ENCODE results near the gene LPIN2. TPM values are rescaled to one million over a fixed set of nuclear protein-coding genes. Genes with fewer than 3 reads are reported as not detected.

LPIN2 gene
- total RNA-seq, 1 experiment from 2014 or later: 10.7 TPM

- Histone ChIP-seq H3K4me2 (ENCODE audit: low read length) (no peak overlapping the region), H3K79me2 (ENCODE audit: insufficient read depth, low read length) (peaks cover 5% of the 10 kb centered on the region; the same call in 1 of the 2 replicates), H3K9me3 (ENCODE audit: control insufficient read depth in 1 of 2, insufficient read depth in 1 of 2, low read depth in 1 of 2, low read length in 2 of 2) (no peaks in the 10 kb centered on the region), H3K9me2 (ENCODE audit: insufficient read depth) (no peaks in the 10 kb centered on the region), H3K9ac (ENCODE audit: low read length) (no peak overlapping the region), H3K27me3 (ENCODE audit: insufficient read depth, low read length) (no peaks in the 10 kb centered on the region), H3K27ac (ENCODE audit: low read depth, low read length) (no peak overlapping the region), H3K4me1 (ENCODE audit: control insufficient read depth in 1 of 2, insufficient read depth in 2 of 2, low read length in 2 of 2) (peaks cover 0 to 4% of the 10 kb centered on the region in 2 experiments; a peak in 1 of 4 replicates), H4K20me1 (ENCODE audit: insufficient read depth) (no peaks in the 10 kb centered on the region), H2AFZ (ENCODE audit: low read depth, low read length, poor library complexity, severe bottlenecking) (no peak overlapping the region), H3K36me3 (ENCODE audit: control insufficient read depth in 1 of 2, insufficient read depth in 2 of 2, low read length in 2 of 2) (no peaks in the 10 kb centered on the region), H3K4me3 (replicated peaks in 1 of 2; ENCODE audit: low read depth in 1 of 2, low read length in 2 of 2) (no peak overlapping the region)
- DNase-seq (ENCODE audit: low read depth, low spot score) (no peak), ATAC-seq (no peak)
- intact Hi-C loops (cut with micrococcal nuclease): no loop called here
- ChIA-PET RAD21 (ENCODE audit: low non-redundant PET in 1 of 2, low total read pairs in 2 of 2, uncharacterized antibody in 2 of 2, unreplicated experiment in 2 of 2) (no interaction called here), CTCF (interaction anchor here (1.0 kb wide), 1 partner anchor 8 kb away, joined by 5 read pairs; no protein-coding TSS in a partner anchor), POLR2A (no interaction called here)
- no TSS peak for BruUV-seq (replicated peaks)
- TF ChIP-seq RAD21 (IDR thresholded peaks at IDR 0.05; ENCODE audit: low read depth) (no peak), JUND (IDR thresholded peaks at IDR 0.05) (no peak), EZH2 (IDR thresholded peaks at IDR 0.05) (no peak), ZFX (IDR thresholded peaks at IDR 0.05) (no peak), FOSL1 (IDR thresholded peaks at IDR 0.05; ENCODE audit: low read depth) (no peak), ATF3 (IDR thresholded peaks at IDR 0.05) (no peak)
Observed at GRCh38 chr18:2987876-2988790, 24.8 kb downstream of the LPIN2 start.

- no peak for DNase-seq (ENCODE audit: low read depth, low spot score)
- Histone ChIP-seq H3K79me2 (ENCODE audit: insufficient read depth, low read length) (peaks cover 4% of the 10 kb centered on the region; the same call in 1 of the 2 replicates), H3K27ac (ENCODE audit: low read depth, low read length) (no peak overlapping the region), H2AFZ (ENCODE audit: low read depth, low read length, poor library complexity, severe bottlenecking) (no peak overlapping the region), H3K9me3 (ENCODE audit: control insufficient read depth in 1 of 2, insufficient read depth in 1 of 2, low read depth in 1 of 2, low read length in 2 of 2) (no peaks in the 10 kb centered on the region), H3K9me2 (ENCODE audit: insufficient read depth) (no peaks in the 10 kb centered on the region), H3K36me3 (ENCODE audit: control insufficient read depth in 1 of 2, insufficient read depth in 2 of 2, low read length in 2 of 2) (no peaks in the 10 kb centered on the region), H3K4me1 (ENCODE audit: control insufficient read depth in 1 of 2, insufficient read depth in 2 of 2, low read length in 2 of 2) (peaks cover 5 to 11% of the 10 kb centered on the region in 2 experiments; a peak in 3 of 4 replicates), H3K4me3 (replicated peaks in 1 of 2; ENCODE audit: low read depth in 1 of 2, low read length in 2 of 2) (no peak overlapping the region), H3K27me3 (ENCODE audit: insufficient read depth, low read length) (no peaks in the 10 kb centered on the region), H4K20me1 (ENCODE audit: insufficient read depth) (no peaks in the 10 kb centered on the region), H3K9ac (ENCODE audit: low read length) (no peak overlapping the region), H3K4me2 (ENCODE audit: low read length) (no peak overlapping the region)
- ChIA-PET POLR2A (interaction anchor here (0.6 kb wide), 1 partner anchor 173 kb away, joined by 6 read pairs; no protein-coding TSS in a partner anchor), CTCF (interaction anchor here (0.6 to 2.3 kb wide), 5 partner anchors 8 to 165 kb away, joined by 4 to 18 read pairs (median 6); no protein-coding TSS in a partner anchor), RAD21 (ENCODE audit: low non-redundant PET in 1 of 2, low total read pairs in 2 of 2, uncharacterized antibody in 2 of 2, unreplicated experiment in 2 of 2) (no interaction called here)
- no TSS peak for BruUV-seq (replicated peaks)
- ATAC-seq: no peak
- intact Hi-C loops (cut with micrococcal nuclease): no loop called here
- TF ChIP-seq ELF1 (IDR thresholded peaks at IDR 0.05; ENCODE audit: borderline replicate concordance, low read depth): no peak
- no peak for TF ChIP-seq JUND (IDR thresholded peaks at IDR 0.05)
- TF ChIP-seq EGR1 (IDR thresholded peaks at IDR 0.05; ENCODE audit: low read depth): no peak
- no peak for TF ChIP-seq FOSL1 (IDR thresholded peaks at IDR 0.05; ENCODE audit: low read depth)
- no peak for TF ChIP-seq REST (IDR thresholded peaks at IDR 0.05; ENCODE audit: low read depth)
- no peak for TF ChIP-seq TCF7L2 (IDR thresholded peaks at IDR 0.05; ENCODE audit: borderline replicate concordance, extremely low read depth, insufficient read depth, insufficient read length)
- TF ChIP-seq RAD21 (IDR thresholded peaks at IDR 0.05; ENCODE audit: low read depth): no peak
- TF ChIP-seq ZNF274 (IDR thresholded peaks at IDR 0.05; ENCODE audit: low read depth, low read length): no peak
- no peak for TF ChIP-seq EZH2phosphoT487 (IDR thresholded peaks at IDR 0.05; ENCODE audit: borderline replicate concordance)
- no peak for TF ChIP-seq CBX3 (IDR thresholded peaks at IDR 0.05; ENCODE audit: low read depth)
Observed at GRCh38 chr18:2986150-2986865, 26.6 kb downstream of the LPIN2 start.
